Measurements from ENCODE around the gene GPR12.

The GPR12 gene

DNA sequence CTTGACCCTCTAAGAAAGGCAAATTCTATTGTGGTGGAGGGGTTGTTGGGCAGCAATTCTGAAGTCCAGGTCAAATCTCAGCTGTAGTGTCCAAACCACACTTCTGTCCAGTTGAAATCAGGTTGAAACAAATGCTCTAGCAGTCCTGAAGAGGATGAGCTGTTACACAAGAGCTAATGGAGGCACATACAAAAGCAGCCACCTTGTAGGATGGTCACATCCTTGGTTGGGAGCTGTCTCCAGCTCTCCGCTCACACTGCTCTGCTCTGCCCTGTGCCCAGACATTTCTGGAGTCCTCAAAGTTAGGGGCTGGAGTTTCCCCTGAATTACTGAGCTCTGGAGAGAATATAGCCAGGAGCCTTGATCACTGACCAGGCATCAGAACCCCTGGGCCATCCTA lies 47.2 kb downstream of the GPR12 start:
- no peaks in the 10 kb centered on the region for H3K4me1 ChIP-seq
- H3K9me3 ChIP-seq = no peaks in the 10 kb centered on the region
- no peak overlapping the region for H3K4me3 ChIP-seq (ENCODE audit: low read depth, low read length)
- H3K36me3 ChIP-seq = no peaks in the 10 kb centered on the region
- TF ChIP-seq CTCF (IDR thresholded peaks at IDR 0.05; ENCODE audit: low read depth, low read length) = no peak
- DNase-seq = no peak
- H3K27me3 ChIP-seq = no peaks in the 10 kb centered on the region

DNA sequence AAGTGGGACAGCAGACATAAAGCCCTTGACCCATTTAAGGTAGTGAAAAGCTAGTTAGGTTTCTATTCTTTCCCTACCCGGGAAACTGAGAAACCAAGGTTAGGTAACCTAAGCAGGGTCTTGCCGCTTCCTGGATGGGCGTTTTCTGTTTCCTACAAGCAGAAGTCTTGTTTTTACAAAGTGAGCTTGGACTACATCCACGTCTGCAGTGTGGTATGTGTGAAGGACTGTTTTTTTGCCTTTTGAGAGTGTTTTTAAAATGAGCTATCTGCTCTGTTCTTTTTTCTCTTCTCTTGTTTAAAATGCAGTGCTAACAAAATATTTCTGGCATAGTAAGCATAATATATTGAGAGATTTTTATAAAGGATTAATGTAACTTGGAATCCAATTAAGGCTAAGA lies 49.4 kb downstream of the GPR12 start:
- Histone ChIP-seq H3K36me3 (no peaks in the 10 kb centered on the region), H3K4me1 (no peaks in the 10 kb centered on the region), H3K9me3 (no peaks in the 10 kb centered on the region), H3K4me3 (ENCODE audit: low read depth, low read length) (no peak overlapping the region), H3K27me3 (no peaks in the 10 kb centered on the region; the same call in 1 of the 2 replicates)
- no peak for DNase-seq
- TF ChIP-seq CTCF (IDR thresholded peaks at IDR 0.05; ENCODE audit: low read depth, low read length) = no peak

DNA sequence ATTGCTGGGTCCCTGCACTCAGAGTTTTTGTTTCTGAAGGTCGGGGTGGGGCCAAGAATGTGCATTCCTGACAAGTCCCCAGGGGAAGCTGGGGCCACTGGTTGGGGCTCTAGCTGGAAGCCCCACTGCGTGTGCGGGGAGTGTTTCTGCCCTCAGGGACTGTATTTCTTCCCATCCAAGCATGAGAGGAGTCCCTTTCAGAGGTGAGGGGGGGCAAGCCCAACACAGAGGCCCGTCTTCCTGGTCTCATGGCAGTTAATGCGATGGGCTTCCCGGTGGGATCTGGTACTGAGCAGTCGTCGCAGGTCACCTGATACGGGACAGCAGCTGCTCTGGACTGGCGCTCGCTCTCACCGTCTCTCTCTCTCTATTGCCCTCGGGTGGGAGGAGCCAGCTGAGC lies 50.4 kb downstream of the GPR12 start:
- no peaks in the 10 kb centered on the region; the same call in 1 of the 2 replicates for H3K27me3 ChIP-seq
- H3K9me3 ChIP-seq = no peaks in the 10 kb centered on the region
- H3K4me1 ChIP-seq = no peaks in the 10 kb centered on the region
- H3K36me3 ChIP-seq = no peaks in the 10 kb centered on the region
- TF ChIP-seq CTCF (IDR thresholded peaks at IDR 0.05; ENCODE audit: low read depth, low read length) = no peak
- no peak for DNase-seq
- no peak overlapping the region for H3K4me3 ChIP-seq (ENCODE audit: low read depth, low read length)

DNA sequence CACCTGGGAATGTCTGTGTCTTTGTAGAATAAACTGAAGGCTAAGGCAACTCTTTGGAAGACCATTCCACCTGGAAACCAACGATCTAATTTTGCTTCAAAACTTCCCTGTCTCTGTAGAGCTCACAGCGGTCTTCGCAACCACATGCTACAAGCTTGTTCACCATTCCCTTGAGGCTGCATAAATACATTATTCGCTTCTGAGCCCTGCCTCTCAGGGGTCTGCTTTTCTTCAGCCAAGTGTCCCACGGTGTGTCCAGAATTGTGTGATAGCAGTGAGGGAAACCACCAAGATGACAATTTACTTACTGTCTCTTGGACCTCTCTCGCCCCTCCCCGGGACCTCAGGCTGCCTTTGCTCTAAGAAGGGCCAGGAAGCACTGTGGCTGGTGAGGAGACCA lies 51.1 kb downstream of the GPR12 start:
- H3K4me1 ChIP-seq = no peaks in the 10 kb centered on the region
- no peak for TF ChIP-seq CTCF (IDR thresholded peaks at IDR 0.05; ENCODE audit: low read depth, low read length)

GRCh38 chr13:26708007-26708297 lies 52.6 kb downstream of the GPR12 start:
- Histone ChIP-seq H3K27me3 (peaks cover 10% of the 10 kb centered on the region), H3K36me3 (no peaks in the 10 kb centered on the region), H3K4me1 (no peaks in the 10 kb centered on the region), H3K9me3 (no peaks in the 10 kb centered on the region), H3K4me3 (ENCODE audit: low read depth, low read length) (no peak overlapping the region)
- DNase-seq = no peak
- no peak for TF ChIP-seq CTCF (IDR thresholded peaks at IDR 0.05; ENCODE audit: low read depth, low read length)

More for the DNA sequence above, 51.1 kb downstream of the GPR12 start:
- Histone ChIP-seq H3K9me3 (no peaks in the 10 kb centered on the region), H3K36me3 (no peaks in the 10 kb centered on the region), H3K27me3 (no peaks in the 10 kb centered on the region; the same call in 1 of the 2 replicates), H3K4me3 (ENCODE audit: low read depth, low read length) (no peak overlapping the region)
- no peak for DNase-seq

DNA sequence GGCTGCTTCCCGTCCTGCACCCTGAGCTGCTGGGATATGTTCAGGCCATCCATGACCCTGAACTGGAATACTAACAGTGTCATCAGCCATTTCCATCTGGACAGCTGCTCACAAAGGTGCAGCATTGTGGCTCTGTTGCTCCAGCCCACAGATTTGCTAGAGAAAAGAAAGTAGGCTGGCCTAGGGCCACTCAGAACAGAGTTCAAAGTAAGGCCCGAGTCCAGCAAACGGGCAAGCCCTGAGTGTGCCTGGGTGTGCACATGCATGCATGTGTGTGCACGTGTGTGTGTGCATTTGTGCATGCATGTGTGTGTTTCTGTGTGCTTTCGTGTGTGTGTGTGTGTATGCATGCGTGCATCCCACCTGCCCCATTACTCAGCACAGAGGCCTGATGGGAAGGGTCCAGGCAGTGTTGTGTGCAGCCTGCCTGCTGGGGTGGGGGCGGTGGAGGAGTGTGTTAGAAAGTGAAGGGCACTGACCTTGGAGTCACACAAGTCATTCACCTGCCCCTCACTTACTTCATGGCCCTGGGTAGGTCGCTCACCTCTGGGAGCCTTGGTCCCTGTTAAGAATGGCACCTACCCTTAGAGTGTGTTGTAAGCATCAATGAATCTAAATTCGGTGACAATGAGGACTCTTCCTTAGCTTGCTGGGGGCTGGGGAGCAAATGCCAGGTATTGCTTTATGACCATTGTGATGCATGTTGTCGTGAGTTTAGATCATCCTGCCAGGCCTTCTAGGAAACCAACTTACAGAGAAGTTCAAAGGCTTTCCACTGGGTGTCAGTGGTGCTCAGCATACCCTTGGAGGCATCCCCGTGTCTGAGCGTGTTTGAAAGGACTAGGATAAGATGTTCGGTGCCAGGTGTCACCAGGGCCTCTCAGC lies 53.2 kb downstream of the GPR12 start:
- DNase-seq = peak; percentile 47
- peaks cover 16% of the 10 kb centered on the region for H3K27me3 ChIP-seq
- no peaks in the 10 kb centered on the region for H3K4me1 ChIP-seq
- no peaks in the 10 kb centered on the region for H3K36me3 ChIP-seq
- no peak overlapping the region for H3K4me3 ChIP-seq (ENCODE audit: low read depth, low read length)
- no peaks in the 10 kb centered on the region for H3K9me3 ChIP-seq
- TF ChIP-seq CTCF (IDR thresholded peaks at IDR 0.05; ENCODE audit: low read depth, low read length) = peak; percentile 71

Measured in BE2C (cell line).